GM12878 (cell line): ENCODE results near the gene HSD3B1. TPM values are rescaled to one million over a fixed set of nuclear protein-coding genes. Genes with fewer than 3 reads are reported as not detected.

Experiments
- ATAC-seq: fragments of 200-7000 bp; cut with Tn5 transposase; 3 replicates; pipeline ENCODE4 v1.9.1; 2020; ENCODE audit warnings: mild to moderate bottlenecking, moderate library complexity
- BruUV-seq: library from RNA; stranded (reverse); fragments of 400-500 nt; replicated peaks from 2 replicates; lab custom pipeline; 2021; lab: Mats Ljungman, UMichigan
- CTCF ChIA-PET: fragments of 300-600 bp; sonication (Branson Sonifier 250); formaldehyde crosslinking; extraction: SDS; loops from one replicate; lab custom pipeline; 2021; ENCODE audit warnings: inconsistent platforms; lab: Yijun Ruan, JAX
- POLR2A ChIA-PET: fragments of 350-600 bp; formaldehyde crosslinking; extraction: SDS; loops from one replicate; lab custom pipeline; 2021; ENCODE audit warnings: inconsistent platforms; lab: Charles Lee
- RAD21 ChIA-PET: fragments of 300-600 bp; sonication (Branson Sonifier 250); formaldehyde crosslinking; loops from one replicate; lab custom pipeline; 2023; ENCODE audit warnings: antibody characterized with exemption; ENCODE audit not compliant: unreplicated experiment; lab: Charles Lee
- SMC1A ChIA-PET: fragments of 300-600 bp; sonication (Branson Sonifier 250); formaldehyde crosslinking; loops from one replicate; lab custom pipeline; 2023; ENCODE audit not compliant: unreplicated experiment, uncharacterized antibody; lab: Charles Lee
- DNase-seq: peaks from one replicate; pipeline ENCODE4 v3.0.0-alpha.2; 2011; ENCODE audit warnings: low read depth, low spot score
- FAIRE-seq: peaks from 3 replicates; lab custom pipeline; 2011; peaks lifted over from hg19 to GRCh38; lab: Jason Lieb, UNC
- H2AFZ ChIP-seq: 2 replicates; pipeline ENCODE4 v1.6.0; 2011; ENCODE audit warnings: low read depth, low read length, control low read depth; ENCODE audit not compliant: control insufficient read depth
- H3K27ac ChIP-seq: 2 replicates; pipeline ENCODE4 v1.5.1; 2011; ENCODE audit warnings: control low read depth; ENCODE audit not compliant: control insufficient read depth, insufficient read depth
- H3K27me3 ChIP-seq, 2 experiments: replicated peaks in 1 of 2; 2 replicates each; pipeline versions ENCODE4 v1.6.0 to v1.6.1; 2011; ENCODE audit warnings: low read length in 1 of 2; ENCODE audit not compliant: control insufficient read depth in 2 of 2, insufficient read depth in 2 of 2
- H3K36me3 ChIP-seq, 2 experiments: 2 replicates each; pipeline ENCODE4 v1.5.1; 2011; ENCODE audit warnings: low read length in 1 of 2; ENCODE audit not compliant: control insufficient read depth in 2 of 2, insufficient read depth in 2 of 2
- H3K4me1 ChIP-seq: 2 replicates; pipeline ENCODE4 v1.6.1; 2011; ENCODE audit warnings: mild to moderate bottlenecking, low read length, moderate library complexity, mixed read lengths; ENCODE audit not compliant: control insufficient read depth, insufficient read depth
- H3K4me2 ChIP-seq: 2 replicates; pipeline ENCODE4 v1.6.0; 2011; ENCODE audit warnings: control low read depth; ENCODE audit not compliant: control insufficient read depth, insufficient read depth
- H3K4me3 ChIP-seq: fragments of 200-600 bp; sonication (generic); 2 replicates; pipeline ENCODE4 v1.5.1; 2016
- H3K79me2 ChIP-seq: 2 replicates; pipeline ENCODE4 v1.6.0; 2011; ENCODE audit warnings: low read length; ENCODE audit not compliant: control insufficient read depth, insufficient read depth
- H3K9ac ChIP-seq: 2 replicates; pipeline ENCODE4 v1.8.0; 2011; ENCODE audit warnings: low read length, control low read depth, mixed read lengths; ENCODE audit not compliant: control insufficient read depth, insufficient read depth
- H3K9me3 ChIP-seq: replicated peaks from 3 replicates; pipeline ENCODE4 v1.5.1; 2011; ENCODE audit warnings: mild to moderate bottlenecking, low read length; ENCODE audit not compliant: control insufficient read depth, insufficient read depth
- H4K20me1 ChIP-seq: 2 replicates; pipeline ENCODE4 v1.6.0; 2011; ENCODE audit not compliant: control insufficient read depth, insufficient read depth
- BHLHE40 ChIP-seq, 2 experiments: fragments of 450-650 bp in 1 of 2; IDR thresholded peaks; 2 replicates each; pipeline ENCODE4 v1.6.1; 2011 to 2017; ENCODE audit warnings: low read depth in 2 of 2, borderline replicate concordance in 1 of 2, improper control_type of control experiment in 1 of 2, low read length in 1 of 2, mild to moderate bottlenecking in 1 of 2
- CBX5 ChIP-seq: sonication (generic); IDR thresholded peaks from 2 replicates; pipeline ENCODE4 v1.6.1; 2016; ENCODE audit warnings: low read depth, moderate library complexity, mild to moderate bottlenecking, inconsistent platforms
- CHD2 ChIP-seq: IDR thresholded peaks from 2 replicates; pipeline ENCODE4 v1.6.1; 2011; ENCODE audit warnings: low read depth, low read length, improper control_type of control experiment, borderline replicate concordance
- FOXK2 ChIP-seq: fragments of 450-650 bp; IDR thresholded peaks from 2 replicates; pipeline ENCODE4 v1.6.1; 2017; ENCODE audit warnings: mild to moderate bottlenecking, moderate library complexity
- HDGF ChIP-seq: fragments of 450-650 bp; IDR thresholded peaks from 2 replicates; pipeline ENCODE4 v1.6.1; 2016; ENCODE audit warnings: antibody characterized with exemption
- MTA3 ChIP-seq: IDR thresholded peaks from 2 replicates; pipeline ENCODE4 v1.6.1; 2012; ENCODE audit warnings: low read length, inconsistent platforms, borderline replicate concordance
- NRF1 ChIP-seq: conservative IDR thresholded peaks from 2 replicates; pipeline ENCODE4 v1.6.1; 2011; ENCODE audit warnings: mild to moderate bottlenecking, low read depth, low read length, improper control_type of control experiment
- RAD21 ChIP-seq: IDR thresholded peaks from 2 replicates; pipeline ENCODE4 v1.6.1; 2011; ENCODE audit warnings: mild to moderate bottlenecking, low read depth, low read length, moderate library complexity; ENCODE audit not compliant: insufficient read depth
- RAD51 ChIP-seq: fragments of 450-650 bp; IDR thresholded peaks from 2 replicates; pipeline ENCODE4 v1.6.1; 2016; ENCODE audit warnings: moderate library complexity, mild to moderate bottlenecking, inconsistent platforms
- RCOR1 ChIP-seq: conservative IDR thresholded peaks from 2 replicates; pipeline ENCODE4 v1.6.1; 2012; ENCODE audit warnings: low read depth, low read length, improper control_type of control experiment
- SIN3A ChIP-seq: IDR thresholded peaks from 2 replicates; pipeline ENCODE4 v1.6.1; 2012; ENCODE audit warnings: low read depth, low read length, improper control_type of control experiment
- SUZ12 ChIP-seq: fragments of 200-600 bp; sonication (generic); IDR thresholded peaks from one replicate; pipeline ENCODE4 v1.6.1; 2018; ENCODE audit warnings: antibody characterized with exemption, mild to moderate bottlenecking; ENCODE audit not compliant: unreplicated experiment
- YY1 ChIP-seq: IDR thresholded peaks from 2 replicates; pipeline ENCODE4 v1.6.1; 2011; ENCODE audit warnings: low read depth, mild to moderate bottlenecking, low read length
- ZNF24 ChIP-seq: fragments of 450-650 bp; IDR thresholded peaks from 2 replicates; pipeline ENCODE4 v1.6.1; 2017; ENCODE audit warnings: antibody characterized with exemption, mild to moderate bottlenecking
- WGBS: methylation state at CpG from one replicate; pipeline ENCODE4 v1.1.6; 2016; ENCODE audit warnings: low lambda C conversion rate; ENCODE audit not compliant: insufficient replicate concordance, insufficient coverage; ENCODE audit errors: missing lambda C conversion rate; 5-methylcytosine and 5-hydroxymethylcytosine counted together
- in situ Hi-C: fragments of 300-500 bp; cut with MboI; formaldehyde crosslinking; loops from 9 replicates; pipeline ENCODE4 v1.14.3; 2018; ENCODE audit warnings: mixed read lengths
- intact Hi-C: fragments of 100-400 bp; cut with micrococcal nuclease; formaldehyde crosslinking; loops from one replicate; pipeline ENCODE4 v1.14.2; 2022; ENCODE audit not compliant: unreplicated experiment
- polyA plus RNA-seq, 11 experiments: library from polyadenylated mRNA; depleted of rRNA in 4 of 11; unstranded in 6 of 11; stranded (reverse) in 5 of 11; fragments of >200 nt; fragmentation: Nextera tagmentation in 4 of 11; fragmentation: Illumina TruSeq in 1 of 11; extraction: Ambion mirVana in 4 of 11; extraction: Trizol in 1 of 11; gene quantifications; 1 replicate in 1 of 11; 2 replicates in 10 of 11; pipeline versions ENCODE4 v1.2.1 to v1.2.3, GENCODE V29; 2011 to 2016; ENCODE audit warnings: inconsistent platforms in 2 of 11, missing spikeins in 2 of 11, low read depth in 1 of 11
- total RNA-seq, 4 experiments: library from RNA; depleted of rRNA in 3 of 4; stranded (reverse); fragments of >200 nt in 3 of 4; fragmentation: Illumina TruSeq in 1 of 4; extraction: Trizol in 1 of 4; gene quantifications; 2 replicates each; pipeline versions ENCODE4 v1.2.1 to v1.2.3, GENCODE V29; 2013 to 2021
- TF ChIP-seq, protein P1 (sequence below): IDR thresholded peaks from 2 replicates; pipeline ENCODE4 v1.6.1; 2011; ENCODE audit warnings: mild to moderate bottlenecking, low read depth, low read length, moderate library complexity; ENCODE audit not compliant: insufficient replicate concordance

Gene HSD3B1
- total and polyA plus RNA-seq, 10 of the 15 experiments (the other 5 are each of a cell fraction or from before 2014, with no cell fraction given): not detected

DNA sequence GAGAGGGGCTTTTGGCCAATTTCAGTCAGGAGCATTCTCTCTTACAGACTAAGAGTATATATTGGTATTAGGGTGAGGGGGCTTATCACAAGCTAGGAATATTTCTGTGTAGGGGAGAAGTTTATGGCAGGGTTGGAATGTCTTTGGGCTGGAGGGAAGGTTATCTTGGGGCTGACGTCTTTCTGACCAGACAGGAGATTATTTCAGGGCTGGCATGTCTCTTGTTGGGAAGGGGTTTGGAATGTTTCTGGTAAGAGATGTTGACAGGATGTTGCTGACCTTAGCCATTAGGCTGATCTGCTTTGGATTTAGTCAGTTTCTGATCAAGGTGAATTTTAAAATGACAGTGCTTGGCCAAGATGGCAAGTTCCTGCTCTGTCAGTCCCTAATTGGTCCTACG lies 17.8 kb upstream of the HSD3B1 start:
- TF ChIP-seq BHLHE40 (IDR thresholded peaks at IDR 0.05; ENCODE audit: borderline replicate concordance in 1 of 2, low read depth in 2 of 2, low read length in 1 of 2): no peak
- TF ChIP-seq SIN3A: no peak
- no peak for TF ChIP-seq ZNF24
- TF ChIP-seq CBX5: no peak
- TF ChIP-seq MTA3: no peak
- no peak for TF ChIP-seq SUZ12
- no peak for TF ChIP-seq HDGF
- no peak for TF ChIP-seq YY1
- TF ChIP-seq, protein P1, sequence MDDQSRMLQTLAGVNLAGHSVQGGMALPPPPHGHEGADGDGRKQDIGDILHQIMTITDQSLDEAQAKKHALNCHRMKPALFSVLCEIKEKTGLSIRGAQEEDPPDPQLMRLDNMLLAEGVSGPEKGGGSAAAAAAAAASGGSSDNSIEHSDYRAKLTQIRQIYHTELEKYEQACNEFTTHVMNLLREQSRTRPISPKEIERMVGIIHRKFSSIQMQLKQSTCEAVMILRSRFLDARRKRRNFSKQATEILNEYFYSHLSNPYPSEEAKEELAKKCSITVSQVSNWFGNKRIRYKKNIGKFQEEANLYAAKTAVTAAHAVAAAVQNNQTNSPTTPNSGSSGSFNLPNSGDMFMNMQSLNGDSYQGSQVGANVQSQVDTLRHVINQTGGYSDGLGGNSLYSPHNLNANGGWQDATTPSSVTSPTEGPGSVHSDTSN: no peak
- TF ChIP-seq RCOR1: no peak
- TF ChIP-seq RAD51: no peak
- no peak for TF ChIP-seq FOXK2
- no peak for TF ChIP-seq CHD2
- no peak for TF ChIP-seq NRF1
- TF ChIP-seq RAD21: no peak
- 7% methylated on average over 2 of the region's 2 CpGs for WGBS
- Histone ChIP-seq H3K9ac (no peak overlapping the region), H3K79me2 (no peaks in the 10 kb centered on the region), H3K9me3 (no peaks in the 10 kb centered on the region), H3K27me3 (no peaks in the 10 kb centered on the region), H4K20me1 (no peaks in the 10 kb centered on the region), H3K4me3 (no peak overlapping the region), H3K4me1 (no peaks in the 10 kb centered on the region), H2AFZ (no peak overlapping the region), H3K27ac (no peak overlapping the region), H3K4me2 (no peak overlapping the region), H3K36me3 (no peaks in the 10 kb centered on the region)
- ChIA-PET RAD21 (interaction anchor here (1.2 kb wide), 1 partner anchor 17 kb away, joined by 3 read pairs; no protein-coding TSS in a partner anchor), SMC1A (no interaction called here), POLR2A (no interaction called here), CTCF (no interaction called here)
- intact Hi-C loops: no loop called here
- no peak for FAIRE-seq
- no TSS peak for BruUV-seq
- in situ Hi-C loops: no loop called here
- ATAC-seq: no peak
- DNase-seq: no peak
